Ammon's horn (tissue), 1 donor: ENCODE data around the gene RPL14.

Experiments
- DNase-seq: peaks from one replicate; pipeline ENCODE4 v3.0.0-alpha.2; 2016; ENCODE audit warnings: low spot score

RPL14 gene

GRCh38 chr3:40463579-40463978 is 6.4 kb downstream of the RPL14 start:
- DNase-seq, result no peak

- no peak for DNase-seq
These were observed 7.4 kb downstream of the RPL14 start for GRCh38 chr3:40464339-40465110.

- DNase-seq, result no peak
These were observed 7.9 kb downstream of the RPL14 start for GRCh38 chr3:40465111-40465407.

- no peak for DNase-seq
These were observed 8.3 kb downstream of the RPL14 start for GRCh38 chr3:40465456-40465855.

GRCh38 chr3:40468018-40468417 is 10.9 kb downstream of the RPL14 start:
- DNase-seq, result no peak

- DNase-seq, result no peak
These were observed 13.6 kb downstream of the RPL14 start for GRCh38 chr3:40470701-40471100.

GRCh38 chr3:40476478-40477470 is 19.6 kb downstream of the RPL14 start, which contains the start of gene ZNF619:
Gene ZNF619, plus strand, starts transcription at chr3:40477122. Its CDS starts 858 bp downstream, at chr3:40477980.
- DNase-seq, result peak; percentile 69

GRCh38 chr3:40477666-40478065 is 20.5 kb downstream of the RPL14 start:
- DNase-seq, result peak; percentile 46

GRCh38 chr3:40487172-40487571 is 30.0 kb downstream of the RPL14 start:
- no peak for DNase-seq

- no peak for DNase-seq
These were observed 33.8 kb downstream of the RPL14 start for GRCh38 chr3:40490916-40491315.

GRCh38 chr3:40494698-40495097 is 37.6 kb downstream of the RPL14 start:
- no peak for DNase-seq

GRCh38 chr3:40497288-40497687 is 40.1 kb downstream of the RPL14 start:
- no peak for DNase-seq

GRCh38 chr3:40499952-40500351 is 42.8 kb downstream of the RPL14 start:
- DNase-seq, result no peak

- no peak for DNase-seq
These were observed 44.9 kb downstream of the RPL14 start for GRCh38 chr3:40502034-40502433.

GRCh38 chr3:40504636-40505430 is 47.7 kb downstream of the RPL14 start:
- no peak for DNase-seq

GRCh38 chr3:40505599-40506462 is 48.7 kb downstream of the RPL14 start, which contains the start of gene ZNF620:
Gene ZNF620, plus strand, starts transcription at chr3:40506039. Its CDS starts 314 bp downstream, at chr3:40506353.
- peak; percentile 83 for DNase-seq

GRCh38 chr3:40511031-40511718 is 54.0 kb downstream of the RPL14 start:
- peak; percentile 28 for DNase-seq

- no peak for DNase-seq
These were observed 59.1 kb downstream of the RPL14 start for GRCh38 chr3:40516201-40516600.

- DNase-seq, result no peak
These were observed 60.9 kb downstream of the RPL14 start for GRCh38 chr3:40518067-40518466.
